Endothelial cell (in vitro differentiated cells): ENCODE results near the gene RS1. TPM values are rescaled to one million over a fixed set of nuclear protein-coding genes. Genes with fewer than 3 reads are reported as not detected.

ENCODE experiments used
- DNase-seq: peaks from one replicate; pipeline ENCODE4 v3.0.0; 2021; ENCODE audit warnings: low spot score
- H3K27ac Mint-ChIP-seq: one replicate; pipeline ENCODE4 v1.8.0; 2021; ENCODE audit warnings: mixed read lengths, inconsistent platforms; ENCODE audit not compliant: unreplicated experiment
- H3K27me3 Mint-ChIP-seq: one replicate; pipeline ENCODE4 v1.8.0; 2021; ENCODE audit warnings: mild to moderate bottlenecking, moderate library complexity, mixed read lengths, inconsistent platforms; ENCODE audit not compliant: unreplicated experiment
- H3K36me3 Mint-ChIP-seq: one replicate; pipeline ENCODE4 v1.8.0; 2021; ENCODE audit warnings: mild to moderate bottlenecking, low read depth, mixed read lengths, inconsistent platforms; ENCODE audit not compliant: unreplicated experiment
- H3K4me1 Mint-ChIP-seq: one replicate; pipeline ENCODE4 v1.8.0; 2021; ENCODE audit warnings: mild to moderate bottlenecking, mixed read lengths, inconsistent platforms; ENCODE audit not compliant: unreplicated experiment
- H3K4me3 Mint-ChIP-seq: one replicate; pipeline ENCODE4 v1.8.0; 2021; ENCODE audit warnings: mild to moderate bottlenecking, mixed read lengths, inconsistent platforms; ENCODE audit not compliant: unreplicated experiment
- H3K9me3 Mint-ChIP-seq: one replicate; pipeline ENCODE4 v1.8.0; 2021; ENCODE audit warnings: mixed read lengths, inconsistent platforms; ENCODE audit not compliant: unreplicated experiment
- total RNA-seq: library from RNA; stranded (reverse); fragmentation: NEBNext Ultra II Directional; extraction: Animal tissue kit (Norgen Biotek cat#: 25700); gene quantifications from one replicate; pipeline ENCODE4 v1.2.1, GENCODE V29; 2021; ENCODE audit not compliant: unreplicated experiment
- TF ChIP-seq, protein P1 (sequence below): fragments of 200-600 bp; sonication (generic); IDR thresholded peaks from one replicate; pipeline ENCODE4 v1.5.0; 2021; ENCODE audit warnings: antibody characterized with exemption; ENCODE audit not compliant: unreplicated experiment

RS1 gene
- total RNA-seq, 1 donor from 2014 or later, result not detected

DNA sequence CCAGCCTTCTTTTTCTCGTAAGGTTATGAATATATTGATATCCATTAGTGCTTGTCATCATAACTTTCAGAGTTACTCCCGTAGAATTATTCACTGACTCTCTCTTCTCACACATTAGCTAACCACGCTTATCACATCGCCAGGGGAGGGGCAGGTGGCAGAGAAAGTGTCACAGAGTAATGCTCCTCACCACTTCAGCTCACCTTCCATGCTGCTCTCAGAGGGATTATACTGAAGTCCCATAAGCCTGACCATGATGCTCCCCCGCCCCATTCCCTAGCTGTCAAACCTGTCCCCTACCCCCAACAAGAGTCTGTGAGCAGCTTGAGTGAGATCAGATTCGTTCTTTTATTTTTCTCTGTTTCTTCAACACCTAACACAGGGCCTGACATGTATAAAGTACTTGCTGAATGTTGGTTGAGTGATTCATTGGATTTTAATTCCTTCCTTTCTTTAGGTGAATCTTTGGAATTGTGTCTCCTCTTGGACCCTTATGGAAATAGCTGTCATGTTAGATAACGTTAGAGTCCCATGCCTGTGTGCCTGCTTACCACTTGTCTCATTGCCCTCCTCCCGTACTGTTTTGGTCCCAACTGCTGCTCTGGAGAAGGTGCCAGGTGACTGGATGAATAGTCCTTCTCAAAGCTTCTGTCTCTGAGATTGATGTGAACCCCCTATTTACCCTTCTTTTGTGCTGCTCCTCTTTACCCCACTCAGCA lies 55.1 kb downstream of the RS1 start:
- Mint-ChIP-seq H3K4me3 (no peak overlapping the region), H3K4me1 (peaks cover 12% of the 10 kb centered on the region), H3K27ac (no peak overlapping the region), H3K9me3 (no peaks in the 10 kb centered on the region), H3K36me3 (peaks cover 10% of the 10 kb centered on the region), H3K27me3 (no peaks in the 10 kb centered on the region)
- DNase-seq, result no peak
- TF ChIP-seq, protein P1, sequence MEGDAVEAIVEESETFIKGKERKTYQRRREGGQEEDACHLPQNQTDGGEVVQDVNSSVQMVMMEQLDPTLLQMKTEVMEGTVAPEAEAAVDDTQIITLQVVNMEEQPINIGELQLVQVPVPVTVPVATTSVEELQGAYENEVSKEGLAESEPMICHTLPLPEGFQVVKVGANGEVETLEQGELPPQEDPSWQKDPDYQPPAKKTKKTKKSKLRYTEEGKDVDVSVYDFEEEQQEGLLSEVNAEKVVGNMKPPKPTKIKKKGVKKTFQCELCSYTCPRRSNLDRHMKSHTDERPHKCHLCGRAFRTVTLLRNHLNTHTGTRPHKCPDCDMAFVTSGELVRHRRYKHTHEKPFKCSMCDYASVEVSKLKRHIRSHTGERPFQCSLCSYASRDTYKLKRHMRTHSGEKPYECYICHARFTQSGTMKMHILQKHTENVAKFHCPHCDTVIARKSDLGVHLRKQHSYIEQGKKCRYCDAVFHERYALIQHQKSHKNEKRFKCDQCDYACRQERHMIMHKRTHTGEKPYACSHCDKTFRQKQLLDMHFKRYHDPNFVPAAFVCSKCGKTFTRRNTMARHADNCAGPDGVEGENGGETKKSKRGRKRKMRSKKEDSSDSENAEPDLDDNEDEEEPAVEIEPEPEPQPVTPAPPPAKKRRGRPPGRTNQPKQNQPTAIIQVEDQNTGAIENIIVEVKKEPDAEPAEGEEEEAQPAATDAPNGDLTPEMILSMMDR, result no peak

DNA sequence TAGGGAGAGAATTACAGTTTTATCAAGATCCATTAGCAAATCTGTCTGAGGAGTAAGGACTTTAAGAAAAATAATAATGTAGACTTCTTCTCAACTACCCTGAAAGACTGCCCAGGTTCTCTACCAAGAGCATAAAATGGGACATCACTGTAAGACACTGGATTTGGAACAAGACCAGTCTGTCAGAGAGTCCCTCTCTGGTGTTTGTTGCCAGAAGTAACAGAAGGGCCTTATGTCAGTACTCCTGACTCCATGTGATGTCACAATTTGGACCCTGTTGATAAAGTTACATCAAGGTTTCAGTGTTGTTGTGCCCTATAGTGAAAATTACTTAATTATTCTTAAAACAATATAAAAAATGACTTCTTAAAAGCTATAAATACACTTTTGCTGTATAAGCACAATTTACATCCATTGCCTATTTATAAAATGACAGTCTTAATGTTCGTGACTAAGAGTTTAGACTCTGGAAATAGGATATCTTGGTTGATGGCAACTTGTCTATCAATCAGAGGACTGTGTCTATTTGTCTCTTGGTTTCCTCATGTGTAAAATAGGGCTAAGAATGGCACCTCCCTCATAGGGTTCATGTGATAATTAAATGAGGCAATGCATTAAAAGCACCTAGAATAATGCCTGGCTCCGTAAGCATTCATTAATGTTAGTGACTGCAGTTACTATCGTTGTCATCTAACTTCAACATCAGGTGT lies 57.8 kb downstream of the RS1 start:
- H3K36me3 Mint-ChIP-seq, result peaks cover 18% of the 10 kb centered on the region
- H3K4me1 Mint-ChIP-seq, result peaks cover 12% of the 10 kb centered on the region
- no peak for DNase-seq
- TF ChIP-seq, protein P1, result no peak
- no peaks in the 10 kb centered on the region for H3K27me3 Mint-ChIP-seq
- no peaks in the 10 kb centered on the region for H3K9me3 Mint-ChIP-seq
- no peak overlapping the region for H3K4me3 Mint-ChIP-seq
- no peak overlapping the region for H3K27ac Mint-ChIP-seq

DNA sequence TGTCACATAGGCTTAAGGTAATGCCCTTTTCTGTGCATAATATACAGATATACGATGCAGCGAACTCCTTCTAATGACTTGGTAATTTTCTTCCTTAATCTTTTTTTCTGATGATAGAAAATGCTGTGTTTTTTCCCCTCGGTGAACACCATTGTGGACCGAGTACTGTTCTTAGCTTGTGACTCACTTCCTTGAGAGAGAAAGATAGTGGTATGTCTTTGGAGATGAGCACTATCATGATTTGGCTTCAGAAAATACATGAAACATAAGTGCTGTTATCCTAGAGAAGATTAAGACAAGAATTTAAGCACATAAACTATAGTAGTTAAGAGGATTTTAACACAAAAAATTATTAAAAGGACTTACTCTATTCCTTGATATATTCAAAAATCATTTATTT lies 63.9 kb downstream of the RS1 start:
- H3K4me1 Mint-ChIP-seq, result no peaks in the 10 kb centered on the region
- H3K36me3 Mint-ChIP-seq, result peaks cover 15% of the 10 kb centered on the region
- no peak overlapping the region for H3K27ac Mint-ChIP-seq
- peaks cover 4% of the 10 kb centered on the region for H3K27me3 Mint-ChIP-seq
- no peak for DNase-seq
- TF ChIP-seq, protein P1, result no peak
- H3K4me3 Mint-ChIP-seq, result no peak overlapping the region
- H3K9me3 Mint-ChIP-seq, result no peaks in the 10 kb centered on the region

DNA sequence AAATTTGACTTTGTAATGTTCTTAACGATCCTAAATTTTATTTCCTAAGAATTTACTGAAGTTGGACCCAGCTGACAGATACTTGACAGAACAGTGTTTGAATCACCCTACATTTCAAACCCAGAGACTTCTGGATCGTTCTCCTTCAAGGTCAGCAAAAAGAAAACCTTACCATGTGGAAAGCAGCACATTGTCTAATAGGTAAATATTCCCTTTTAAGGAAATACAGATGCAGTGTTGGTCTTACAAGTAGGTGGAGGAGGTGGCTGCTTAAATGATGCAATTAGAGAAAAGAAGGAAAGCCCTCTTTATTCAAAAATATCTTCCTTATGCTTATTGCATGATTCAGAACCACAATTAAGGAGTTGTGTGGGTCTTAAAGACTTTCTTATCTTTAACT lies 73.5 kb downstream of the RS1 start:
- Mint-ChIP-seq H3K27me3 (peaks cover 2% of the 10 kb centered on the region), H3K4me1 (no peaks in the 10 kb centered on the region), H3K36me3 (no peaks in the 10 kb centered on the region), H3K4me3 (no peak overlapping the region), H3K9me3 (no peaks in the 10 kb centered on the region), H3K27ac (no peak overlapping the region)
- no peak for DNase-seq
- TF ChIP-seq, protein P1, result no peak

DNA sequence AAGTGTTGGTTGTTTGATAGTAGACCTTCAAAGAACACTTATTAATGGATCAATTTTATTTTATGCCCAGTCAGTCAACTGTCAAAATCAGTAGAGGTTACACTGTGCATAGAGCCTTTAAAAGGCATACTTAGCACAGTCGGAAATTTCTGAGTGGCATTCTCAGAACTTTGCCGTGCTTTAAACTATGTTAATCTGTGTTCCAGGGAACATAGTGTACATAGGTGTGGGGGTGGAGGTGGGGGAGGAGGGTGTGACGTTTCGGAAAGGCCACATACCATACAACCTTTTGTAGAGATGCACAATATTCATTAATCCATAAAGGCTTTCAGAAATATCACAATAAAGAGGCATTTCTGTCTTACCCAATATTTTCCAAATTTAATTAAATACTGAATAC lies 75.8 kb downstream of the RS1 start:
- TF ChIP-seq, protein P1, result no peak
- peaks cover 2% of the 10 kb centered on the region for H3K27me3 Mint-ChIP-seq
- DNase-seq, result no peak
- no peaks in the 10 kb centered on the region for H3K4me1 Mint-ChIP-seq
- no peak overlapping the region for H3K4me3 Mint-ChIP-seq
- H3K36me3 Mint-ChIP-seq, result peaks cover 4% of the 10 kb centered on the region
- H3K9me3 Mint-ChIP-seq, result no peaks in the 10 kb centered on the region
- H3K27ac Mint-ChIP-seq, result no peak overlapping the region
